ENCODE measurements around the gene INHA. TPM values are rescaled to one million over a fixed set of nuclear protein-coding genes. Genes with fewer than 3 reads are reported as not detected.

Gene INHA
- total RNA-seq, 1 donor from 2014 or later, result 1.2 TPM

DNA sequence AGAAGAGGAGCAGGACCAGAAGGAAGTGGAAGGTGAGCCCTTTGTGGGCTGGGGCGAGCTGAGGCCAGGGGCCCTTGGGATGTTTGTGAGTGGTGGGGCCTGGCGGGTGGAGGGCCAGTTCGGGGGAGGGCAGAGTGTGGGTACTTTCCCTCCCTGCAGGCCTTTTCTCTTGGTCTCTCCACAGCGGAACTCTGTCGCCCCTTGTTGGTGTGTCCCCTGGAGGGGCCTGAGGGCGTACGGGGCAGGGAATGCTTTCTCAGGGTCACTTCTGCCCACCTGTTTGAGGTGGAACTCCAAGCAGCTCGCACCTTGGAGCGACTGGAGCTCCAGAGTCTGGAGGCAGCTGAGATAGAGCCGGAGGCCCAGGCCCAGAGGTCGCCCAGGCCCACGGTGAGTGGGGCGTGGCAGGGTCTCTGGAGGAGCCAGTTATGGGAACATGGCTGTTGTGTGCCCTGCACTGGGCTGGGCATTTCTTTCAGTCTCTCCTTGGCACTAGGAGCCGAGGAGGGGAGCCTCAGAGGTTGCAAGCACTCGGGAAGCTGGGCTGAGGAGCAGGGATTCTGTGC is 36.4 kb downstream of the INHA start:
- Mint-ChIP-seq H3K4me1 (ENCODE audit: unreplicated experiment) (no peaks in the 10 kb centered on the region), H3K36me3 (ENCODE audit: unreplicated experiment) (peaks cover 33% of the 10 kb centered on the region), H3K27ac (ENCODE audit: unreplicated experiment) (no peak overlapping the region), H3K9me3 (ENCODE audit: unreplicated experiment) (no peaks in the 10 kb centered on the region), H3K27me3 (ENCODE audit: unreplicated experiment) (no peaks in the 10 kb centered on the region), H3K4me3 (ENCODE audit: unreplicated experiment) (no peak overlapping the region)
- TF ChIP-seq, protein P1, sequence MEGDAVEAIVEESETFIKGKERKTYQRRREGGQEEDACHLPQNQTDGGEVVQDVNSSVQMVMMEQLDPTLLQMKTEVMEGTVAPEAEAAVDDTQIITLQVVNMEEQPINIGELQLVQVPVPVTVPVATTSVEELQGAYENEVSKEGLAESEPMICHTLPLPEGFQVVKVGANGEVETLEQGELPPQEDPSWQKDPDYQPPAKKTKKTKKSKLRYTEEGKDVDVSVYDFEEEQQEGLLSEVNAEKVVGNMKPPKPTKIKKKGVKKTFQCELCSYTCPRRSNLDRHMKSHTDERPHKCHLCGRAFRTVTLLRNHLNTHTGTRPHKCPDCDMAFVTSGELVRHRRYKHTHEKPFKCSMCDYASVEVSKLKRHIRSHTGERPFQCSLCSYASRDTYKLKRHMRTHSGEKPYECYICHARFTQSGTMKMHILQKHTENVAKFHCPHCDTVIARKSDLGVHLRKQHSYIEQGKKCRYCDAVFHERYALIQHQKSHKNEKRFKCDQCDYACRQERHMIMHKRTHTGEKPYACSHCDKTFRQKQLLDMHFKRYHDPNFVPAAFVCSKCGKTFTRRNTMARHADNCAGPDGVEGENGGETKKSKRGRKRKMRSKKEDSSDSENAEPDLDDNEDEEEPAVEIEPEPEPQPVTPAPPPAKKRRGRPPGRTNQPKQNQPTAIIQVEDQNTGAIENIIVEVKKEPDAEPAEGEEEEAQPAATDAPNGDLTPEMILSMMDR (IDR thresholded peaks at IDR 0.05), result no peak
- no peak for DNase-seq (ENCODE audit: extremely low spot score, unreplicated experiment)

DNA sequence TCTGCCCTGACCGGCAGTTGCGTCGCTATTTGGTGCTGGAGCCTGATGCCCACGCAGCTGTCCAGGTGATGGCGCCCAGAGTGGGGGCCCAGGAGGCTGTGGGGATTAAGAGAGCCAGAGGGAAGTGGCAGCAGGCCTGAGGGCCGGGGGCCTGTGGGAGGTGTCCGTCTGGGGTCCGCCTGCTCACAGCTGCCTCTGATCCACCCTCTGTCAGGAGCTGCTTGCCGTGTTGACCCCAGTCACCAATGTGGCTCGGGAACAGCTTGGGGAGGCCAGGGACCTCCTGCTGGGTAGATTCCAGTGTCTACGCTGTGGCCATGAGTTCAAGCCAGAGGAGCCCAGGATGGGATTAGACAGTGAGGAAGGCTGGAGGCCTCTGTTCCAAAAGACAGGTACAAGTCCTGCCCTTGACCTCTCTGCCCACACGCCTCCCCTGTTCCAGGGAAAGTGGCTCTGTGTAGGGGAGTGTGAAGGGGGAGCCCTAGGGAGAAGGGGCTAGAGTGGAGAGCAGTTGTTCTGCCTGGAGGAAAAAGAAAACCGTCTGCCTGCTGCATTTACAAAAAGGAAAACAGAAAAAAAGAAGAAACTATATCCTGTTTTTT is 37.1 kb downstream of the INHA start:
- H3K27me3 Mint-ChIP-seq (ENCODE audit: unreplicated experiment), result no peaks in the 10 kb centered on the region
- H3K27ac Mint-ChIP-seq (ENCODE audit: unreplicated experiment), result no peak overlapping the region
- TF ChIP-seq, protein P1 (IDR thresholded peaks at IDR 0.05), result no peak
- H3K9me3 Mint-ChIP-seq (ENCODE audit: unreplicated experiment), result no peaks in the 10 kb centered on the region
- no peaks in the 10 kb centered on the region for H3K4me1 Mint-ChIP-seq (ENCODE audit: unreplicated experiment)
- no peak overlapping the region for H3K4me3 Mint-ChIP-seq (ENCODE audit: unreplicated experiment)
- no peak for DNase-seq (ENCODE audit: extremely low spot score, unreplicated experiment)
- peaks cover 28% of the 10 kb centered on the region for H3K36me3 Mint-ChIP-seq (ENCODE audit: unreplicated experiment)

DNA sequence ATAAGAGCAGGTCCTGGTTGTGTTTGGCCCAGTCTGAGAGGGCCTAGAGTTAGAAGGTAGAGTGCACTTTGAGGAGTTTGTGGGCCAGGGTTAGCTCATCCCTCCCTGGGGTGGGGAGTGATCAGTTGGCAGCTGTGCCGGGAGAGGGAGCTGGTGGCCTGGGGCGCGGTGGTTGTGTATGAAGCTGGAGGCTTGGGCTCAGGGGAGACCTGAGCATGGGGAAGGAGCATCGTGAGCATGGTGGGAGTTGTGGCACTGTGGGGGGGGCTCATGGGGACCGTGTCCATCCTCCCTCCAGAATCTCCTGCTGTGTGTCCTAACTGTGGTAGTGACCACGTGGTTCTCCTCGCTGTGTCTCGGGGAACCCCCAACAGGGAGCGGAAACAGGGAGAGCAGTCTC is 39.2 kb downstream of the INHA start:
- TF ChIP-seq, protein P1 (IDR thresholded peaks at IDR 0.05), result no peak
- no peak for DNase-seq (ENCODE audit: extremely low spot score, unreplicated experiment)
- Mint-ChIP-seq H3K36me3 (ENCODE audit: unreplicated experiment) (peaks cover 30% of the 10 kb centered on the region), H3K4me1 (ENCODE audit: unreplicated experiment) (no peaks in the 10 kb centered on the region), H3K9me3 (ENCODE audit: unreplicated experiment) (no peaks in the 10 kb centered on the region), H3K27me3 (ENCODE audit: unreplicated experiment) (no peaks in the 10 kb centered on the region), H3K27ac (ENCODE audit: unreplicated experiment) (no peak overlapping the region), H3K4me3 (ENCODE audit: unreplicated experiment) (no peak overlapping the region)

DNA sequence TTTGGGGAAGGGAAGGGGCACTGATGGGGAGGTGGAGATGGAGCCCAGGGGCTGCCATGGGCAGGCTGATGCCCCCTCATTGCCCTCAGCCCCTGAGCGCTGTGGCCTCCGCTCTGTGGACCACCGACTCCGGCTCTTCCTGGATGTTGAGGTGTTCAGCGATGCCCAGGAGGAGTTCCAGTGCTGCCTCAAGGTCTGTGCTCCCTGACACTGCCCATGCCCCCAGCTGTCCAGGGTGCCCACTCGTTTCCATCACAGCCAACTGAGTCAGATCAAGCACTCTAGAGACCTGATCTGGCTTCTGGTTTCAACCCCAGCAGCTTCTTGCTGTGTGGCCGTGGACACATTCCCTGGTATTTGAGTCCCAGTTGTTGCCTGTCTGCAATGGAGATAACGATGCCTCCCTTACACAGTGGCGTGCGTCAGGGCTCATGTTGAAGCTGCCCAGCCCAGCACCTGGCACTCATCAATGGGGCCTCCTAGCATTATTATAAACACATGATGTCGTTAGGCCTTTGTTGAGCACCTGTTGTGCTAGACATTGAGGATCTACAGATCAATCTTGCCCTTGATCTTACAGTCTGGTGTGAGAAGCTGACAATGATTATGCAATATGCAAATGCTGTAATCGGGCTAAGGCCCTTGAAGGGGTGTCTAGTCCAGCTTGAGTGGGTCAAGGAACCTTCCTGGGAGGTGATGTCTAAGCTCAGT is 39.9 kb downstream of the INHA start:
- no peaks in the 10 kb centered on the region for H3K27me3 Mint-ChIP-seq (ENCODE audit: unreplicated experiment)
- TF ChIP-seq, protein P1 (IDR thresholded peaks at IDR 0.05), result no peak

DNA sequence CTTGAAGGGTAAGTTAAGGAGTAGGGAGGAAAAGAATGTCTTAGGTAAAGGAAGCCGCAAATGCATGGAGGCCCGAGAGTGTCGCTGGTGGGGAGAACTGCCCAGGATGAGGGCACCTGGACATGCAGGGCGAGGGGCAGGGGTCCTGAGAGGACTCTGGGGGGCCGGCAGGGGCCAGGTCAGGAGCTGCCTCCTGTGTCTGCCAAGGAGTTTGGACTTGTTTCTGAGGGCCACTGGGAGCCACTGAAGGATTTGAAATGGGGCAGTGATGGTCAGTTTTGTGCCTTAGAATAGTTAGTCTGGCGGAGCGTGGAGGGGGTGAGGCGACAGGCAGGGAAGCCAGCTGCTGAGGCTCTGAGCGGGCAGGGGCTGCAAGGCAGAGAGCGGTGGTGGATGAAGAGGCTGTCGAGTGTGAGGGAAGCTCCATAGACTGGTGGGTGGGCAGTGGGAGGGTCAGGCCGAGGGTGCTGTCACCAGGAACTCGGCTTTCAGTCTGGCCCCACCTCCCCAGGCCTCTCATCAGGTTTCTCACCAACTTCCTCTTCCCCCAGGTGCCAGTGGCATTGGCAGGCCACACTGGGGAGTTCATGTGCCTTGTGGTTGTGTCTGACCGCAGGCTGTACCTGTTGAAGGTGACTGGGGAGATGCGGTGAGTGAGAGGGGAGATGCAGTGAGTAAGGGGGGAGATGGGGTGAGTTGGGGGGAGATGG is 40.6 kb downstream of the INHA start:
- H3K9me3 Mint-ChIP-seq (ENCODE audit: unreplicated experiment), result no peaks in the 10 kb centered on the region
- no peaks in the 10 kb centered on the region for H3K27me3 Mint-ChIP-seq (ENCODE audit: unreplicated experiment)
- no peak for DNase-seq (ENCODE audit: extremely low spot score, unreplicated experiment)
- no peak overlapping the region for H3K27ac Mint-ChIP-seq (ENCODE audit: unreplicated experiment)
- H3K4me1 Mint-ChIP-seq (ENCODE audit: unreplicated experiment), result no peaks in the 10 kb centered on the region
- H3K36me3 Mint-ChIP-seq (ENCODE audit: unreplicated experiment), result peaks cover 22% of the 10 kb centered on the region
- TF ChIP-seq, protein P1 (IDR thresholded peaks at IDR 0.05), result no peak
- no peak overlapping the region for H3K4me3 Mint-ChIP-seq (ENCODE audit: unreplicated experiment)

More for the DNA sequence above, 39.9 kb downstream of the INHA start:
- no peaks in the 10 kb centered on the region for H3K9me3 Mint-ChIP-seq (ENCODE audit: unreplicated experiment)
- no peak overlapping the region for H3K27ac Mint-ChIP-seq (ENCODE audit: unreplicated experiment)
- H3K4me1 Mint-ChIP-seq (ENCODE audit: unreplicated experiment), result no peaks in the 10 kb centered on the region
- H3K36me3 Mint-ChIP-seq (ENCODE audit: unreplicated experiment), result peaks cover 24% of the 10 kb centered on the region
- DNase-seq (ENCODE audit: extremely low spot score, unreplicated experiment), result no peak
- no peak overlapping the region for H3K4me3 Mint-ChIP-seq (ENCODE audit: unreplicated experiment)
